KOPT-K1 (cell line): Measurements from ENCODE around the gene NXT1.

Experiments used
- H3K27ac ChIP-seq: fragments of 200-600 bp; sonication (generic); 2 replicates; pipeline ENCODE4 v1.5.1; 2016; ENCODE audit warnings: antibody characterized with exemption, mild to moderate bottlenecking, low read depth, low read length; ENCODE audit not compliant: poor library complexity, severe bottlenecking
- H3K36me3 ChIP-seq: fragments of 200-600 bp; sonication (generic); 2 replicates; pipeline ENCODE4 v1.5.1; 2017; ENCODE audit warnings: antibody characterized with exemption, mild to moderate bottlenecking, low read length, moderate library complexity; ENCODE audit not compliant: insufficient read depth
- H3K9me3 ChIP-seq: fragments of 200-600 bp; sonication (generic); 2 replicates; pipeline ENCODE4 v1.5.1; 2017; ENCODE audit warnings: antibody characterized with exemption, low read length, mild to moderate bottlenecking; ENCODE audit not compliant: insufficient read depth, poor library complexity, severe bottlenecking

Gene NXT1

DNA sequence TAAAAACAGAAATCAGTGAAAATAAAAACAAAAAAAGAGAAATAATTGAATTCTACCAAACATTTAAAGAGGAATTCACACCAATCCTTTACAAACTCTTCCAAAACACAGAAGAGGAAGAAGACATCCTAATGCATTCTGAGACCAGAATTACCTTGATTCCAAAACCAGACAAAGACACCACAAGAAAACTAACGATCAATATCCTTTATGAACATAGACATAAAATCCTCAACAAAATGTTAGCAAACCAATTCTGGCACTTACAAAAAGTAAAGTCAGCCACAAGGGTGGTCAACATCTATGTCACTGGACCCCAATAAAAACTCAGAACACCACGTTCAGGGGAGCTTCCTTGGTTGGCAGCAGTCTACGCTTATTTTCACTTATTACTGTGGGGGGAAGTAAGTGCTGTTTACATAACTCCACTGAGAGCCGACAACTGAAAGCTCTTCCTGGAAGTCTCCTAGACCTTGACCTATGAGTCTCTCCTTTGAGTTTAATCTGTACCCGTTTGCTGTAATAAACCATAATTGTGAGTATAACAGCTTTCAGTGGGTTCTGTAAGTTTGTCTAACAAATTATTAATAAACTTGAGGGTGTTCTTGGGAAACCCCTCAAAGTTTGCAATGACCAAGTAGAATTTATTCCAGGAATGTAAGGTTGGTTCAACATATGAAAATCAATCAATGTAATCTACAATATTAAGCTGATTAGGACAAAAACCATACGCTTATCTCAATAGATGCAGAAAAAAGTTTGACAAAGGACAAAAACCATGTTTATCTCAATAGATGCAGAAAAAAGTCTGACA is 35.9 kb downstream of the NXT1 start:
- H3K36me3 ChIP-seq, result peaks cover 55% of the 10 kb centered on the region
- no peak overlapping the region for H3K27ac ChIP-seq
- no peaks in the 10 kb centered on the region for H3K9me3 ChIP-seq

- peaks cover 55% of the 10 kb centered on the region for H3K36me3 ChIP-seq
- no peaks in the 10 kb centered on the region for H3K9me3 ChIP-seq
- no peak overlapping the region for H3K27ac ChIP-seq
Measured at GRCh38 chr20:23387118-23387443, 36.5 kb downstream of the NXT1 start.

GRCh38 chr20:23390091-23390774 is 39.6 kb downstream of the NXT1 start:
- Histone ChIP-seq H3K9me3 (no peaks in the 10 kb centered on the region), H3K27ac (no peak overlapping the region), H3K36me3 (peaks cover 64% of the 10 kb centered on the region)

GRCh38 chr20:23391707-23392310 is 41.2 kb downstream of the NXT1 start:
- H3K27ac ChIP-seq, result no peak overlapping the region
- H3K9me3 ChIP-seq, result no peaks in the 10 kb centered on the region
- peaks cover 63% of the 10 kb centered on the region for H3K36me3 ChIP-seq

- Histone ChIP-seq H3K36me3 (peaks cover 44% of the 10 kb centered on the region), H3K9me3 (no peaks in the 10 kb centered on the region), H3K27ac (no peak overlapping the region)
Measured at GRCh38 chr20:23393996-23394775, 43.6 kb downstream of the NXT1 start.

GRCh38 chr20:23396950-23397627 is 46.5 kb downstream of the NXT1 start:
- H3K36me3 ChIP-seq, result peaks cover 35% of the 10 kb centered on the region
- H3K27ac ChIP-seq, result no peak overlapping the region
- no peaks in the 10 kb centered on the region for H3K9me3 ChIP-seq

DNA sequence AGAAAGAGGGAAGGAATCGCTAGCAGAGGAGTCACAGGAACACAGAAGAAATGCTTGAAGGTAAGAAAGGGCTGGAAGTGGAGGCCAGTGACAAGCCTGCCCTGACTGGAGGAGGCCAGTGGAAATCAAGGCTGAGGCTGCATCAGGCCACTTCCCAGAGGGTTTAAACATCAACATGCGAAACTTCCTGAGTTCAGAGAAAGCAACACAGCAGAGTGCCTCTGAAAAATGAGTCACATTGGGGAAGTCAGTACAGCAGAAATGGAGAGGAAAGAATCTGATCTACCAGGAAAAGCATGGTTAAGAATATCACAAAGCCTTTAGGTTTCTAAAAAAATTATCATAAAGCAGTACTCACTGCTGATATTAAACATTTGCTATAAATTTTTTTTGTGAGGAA is 47.4 kb downstream of the NXT1 start:
- H3K9me3 ChIP-seq, result no peaks in the 10 kb centered on the region
- peaks cover 30% of the 10 kb centered on the region for H3K36me3 ChIP-seq
- no peak overlapping the region for H3K27ac ChIP-seq

DNA sequence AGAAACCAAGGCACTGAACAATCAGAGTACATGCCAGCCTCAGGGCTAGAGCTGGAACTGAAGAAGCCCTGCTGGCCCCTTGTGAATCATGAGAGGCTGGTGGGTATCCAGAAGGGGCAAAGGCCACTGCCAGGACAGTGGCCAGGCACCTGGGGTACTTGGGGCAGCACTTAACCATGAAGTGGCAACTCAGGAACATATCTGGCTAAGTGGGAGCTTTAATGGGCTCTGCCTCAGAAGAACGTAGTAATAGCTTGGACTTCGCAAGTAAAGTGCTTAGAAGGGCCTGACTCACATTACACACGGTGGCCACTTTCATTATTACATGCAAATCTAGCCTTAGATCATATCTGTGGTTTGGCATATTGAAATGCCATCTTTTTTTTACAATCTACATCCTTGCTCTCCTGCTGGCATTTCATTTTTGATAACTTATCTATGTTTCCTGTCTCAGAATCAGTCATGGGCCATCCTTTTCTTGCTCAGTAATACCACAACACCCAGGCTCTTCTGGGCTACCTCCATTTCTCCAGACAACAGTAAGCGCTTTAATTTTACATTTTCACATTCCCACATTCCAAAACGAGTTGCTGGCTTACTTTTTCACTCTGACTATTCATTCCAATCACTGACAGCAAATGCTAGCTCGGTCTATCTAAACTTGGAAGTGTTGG is 49.1 kb downstream of the NXT1 start:
- Histone ChIP-seq H3K36me3 (peaks cover 13% of the 10 kb centered on the region), H3K27ac (no peak overlapping the region), H3K9me3 (no peaks in the 10 kb centered on the region)

DNA sequence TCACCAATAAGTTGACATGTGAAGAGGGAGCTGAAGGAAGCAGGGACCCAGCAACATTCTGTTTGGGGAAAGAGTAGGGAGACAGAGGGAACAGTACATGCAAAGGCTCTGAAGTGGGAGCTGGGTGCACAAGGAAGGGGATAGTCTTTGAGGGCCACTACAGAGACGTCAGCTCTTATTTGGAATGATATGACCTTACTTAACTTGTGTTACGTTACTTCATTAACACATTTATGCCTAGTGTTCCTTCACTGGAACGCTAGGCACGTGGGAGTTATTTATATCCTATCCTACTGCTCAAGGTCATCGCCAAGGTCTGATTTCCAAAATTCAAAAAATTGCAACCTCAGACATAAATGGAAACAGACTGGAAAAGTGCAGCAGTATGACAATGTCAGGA is 50.5 kb downstream of the NXT1 start:
- peaks cover 8% of the 10 kb centered on the region for H3K36me3 ChIP-seq
- no peaks in the 10 kb centered on the region for H3K9me3 ChIP-seq

DNA sequence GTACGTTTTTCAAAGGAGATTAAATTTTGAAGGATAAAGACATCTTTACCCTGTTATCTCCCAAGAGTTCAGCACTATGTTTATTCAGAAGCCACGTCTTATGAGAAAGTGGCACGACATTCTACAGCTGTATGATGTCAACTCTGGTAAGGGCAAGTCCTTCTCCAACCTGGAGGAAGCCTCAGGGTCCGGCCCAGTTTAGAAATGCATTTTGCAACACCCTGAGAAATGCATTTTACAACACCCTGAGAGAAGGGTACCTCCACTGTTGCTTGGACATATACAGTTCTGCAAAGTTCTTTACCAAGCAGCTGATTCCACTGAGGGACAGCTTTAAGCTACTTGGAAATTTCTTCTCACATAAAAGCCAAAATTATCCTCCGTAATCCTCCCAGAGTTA is 53.2 kb downstream of the NXT1 start:
- H3K27ac ChIP-seq, result no peak overlapping the region
- peaks cover 4% of the 10 kb centered on the region for H3K36me3 ChIP-seq
- no peaks in the 10 kb centered on the region for H3K9me3 ChIP-seq

More for the DNA sequence above, 50.5 kb downstream of the NXT1 start:
- H3K27ac ChIP-seq, result no peak overlapping the region

DNA sequence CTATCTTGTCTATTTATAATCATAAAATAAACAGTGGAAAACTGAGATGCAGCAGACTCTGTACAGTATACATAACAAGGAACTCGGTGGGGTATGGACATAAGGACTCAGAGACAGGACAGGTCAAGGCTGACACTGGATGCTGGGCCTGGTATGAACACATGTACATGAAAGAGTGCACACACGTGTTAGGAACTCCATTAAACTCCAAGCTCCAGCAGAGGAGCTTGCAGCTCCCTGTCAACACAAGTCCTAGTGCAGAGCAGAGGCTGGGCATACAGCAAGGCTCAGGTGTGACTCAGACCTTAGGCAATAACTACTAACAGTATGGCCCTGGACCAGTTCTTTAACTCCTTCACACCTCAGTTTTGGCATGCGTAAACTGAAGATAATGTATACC is 53.6 kb downstream of the NXT1 start:
- H3K27ac ChIP-seq, result no peak overlapping the region
- no peaks in the 10 kb centered on the region for H3K9me3 ChIP-seq
- H3K36me3 ChIP-seq, result peaks cover 4% of the 10 kb centered on the region
